HepG2 (cell line): ENCODE results near the gene GRAMD1B. TPM values are rescaled to one million over a fixed set of nuclear protein-coding genes. Genes with fewer than 3 reads are reported as not detected.

Experiments
- ATAC-seq: fragments of 200-7000 bp; cut with Tn5 transposase; 3 replicates; pipeline ENCODE4 v1.9.1; 2020; ENCODE audit warnings: mild to moderate bottlenecking, moderate library complexity
- BruUV-seq: library from RNA; stranded (reverse); fragments of 400-500 nt; replicated peaks from 2 replicates; lab custom pipeline; 2021; lab: Mats Ljungman, UMichigan
- CTCF ChIA-PET: fragments of 300-600 bp; formaldehyde crosslinking; extraction: SDS; loops from one replicate; lab custom pipeline; 2021; ENCODE audit warnings: low total read pairs, inconsistent platforms, low intra/inter-chr PET ratio; lab: Yijun Ruan, JAX
- POLR2A ChIA-PET: fragments of 350-600 bp; sonication (Branson Sonifier 250); formaldehyde crosslinking; loops from one replicate; lab custom pipeline; 2020; ENCODE audit warnings: antibody characterized with exemption, inconsistent platforms; lab: Yijun Ruan, JAX
- DNase-seq: peaks from one replicate; pipeline ENCODE4 v3.0.0-alpha.2; 2015; ENCODE audit warnings: low spot score
- FAIRE-seq: peaks from 3 replicates; lab custom pipeline; 2011; peaks lifted over from hg19 to GRCh38; lab: Jason Lieb, UNC
- H2AFZ ChIP-seq: one replicate; pipeline ENCODE4 v1.6.1; 2011; ENCODE audit warnings: low read length, inconsistent platforms
- H3K27ac ChIP-seq: fragments of 300-600 bp; 3 replicates; pipeline ENCODE4 v1.8.0; 2011; ENCODE audit warnings: mixed run types, mild to moderate bottlenecking, mixed read lengths, low read length, inconsistent platforms; ENCODE audit not compliant: insufficient read depth; ENCODE audit errors: extremely low read length
- H3K27me3 ChIP-seq, 2 experiments: fragments of 200-600 bp in 1 of 2; 2 replicates in 1 of 2; 3 replicates in 1 of 2; pipeline versions ENCODE4 v1.6.0 to v1.8.0; 2011; ENCODE audit warnings: low read length in 2 of 2, mild to moderate bottlenecking in 2 of 2, moderate library complexity in 2 of 2, inconsistent platforms in 1 of 2; ENCODE audit not compliant: insufficient read depth in 2 of 2, control insufficient read depth in 1 of 2
- H3K36me3 ChIP-seq, 2 experiments: fragments of 200-600 bp in 1 of 2; replicated peaks in 1 of 2; 2 replicates in 1 of 2; 3 replicates in 1 of 2; pipeline versions ENCODE4 v1.5.1 to v1.8.0; 2011; ENCODE audit warnings: low read length in 2 of 2, inconsistent platforms in 1 of 2; ENCODE audit not compliant: insufficient read depth in 2 of 2, control insufficient read depth in 1 of 2
- H3K4me1 ChIP-seq: 2 replicates; pipeline ENCODE4 v1.5.1; 2012; ENCODE audit warnings: low read length, inconsistent platforms; ENCODE audit not compliant: insufficient read depth
- H3K4me2 ChIP-seq: 2 replicates; pipeline ENCODE4 v1.6.0; 2011; ENCODE audit warnings: low read depth, low read length, inconsistent platforms
- H3K4me3 ChIP-seq, 3 experiments: fragments of 200-600 bp in 1 of 3; sonication (generic), shearing (Covaris generic) in 1 of 3; replicated peaks in 1 of 3; 2 replicates each; pipeline ENCODE4 v1.5.1; 2011 to 2016; ENCODE audit warnings: low read length in 3 of 3, inconsistent platforms in 2 of 3, low read depth in 2 of 3, mild to moderate bottlenecking in 2 of 3, control low read depth in 1 of 3, mixed read lengths in 1 of 3; ENCODE audit not compliant: insufficient read depth in 1 of 3
- H3K79me2 ChIP-seq: one replicate; pipeline ENCODE4 v1.6.1; 2011; ENCODE audit warnings: low read length, inconsistent platforms; ENCODE audit not compliant: insufficient read depth
- H3K9ac ChIP-seq: 2 replicates; pipeline ENCODE4 v1.6.0; 2011; ENCODE audit warnings: mild to moderate bottlenecking, low read depth, low read length, inconsistent platforms; ENCODE audit not compliant: insufficient read depth
- H3K9me3 ChIP-seq: 2 replicates; pipeline ENCODE4 v1.5.1; 2012; ENCODE audit warnings: mild to moderate bottlenecking, low read length
- H4K20me1 ChIP-seq: 2 replicates; pipeline ENCODE4 v1.6.0; 2011; ENCODE audit warnings: inconsistent platforms, mild to moderate bottlenecking, low read length, moderate library complexity; ENCODE audit not compliant: insufficient read depth
- CBX5 ChIP-seq: sonication (generic); formaldehyde crosslinking; IDR thresholded peaks from 2 replicates; pipeline ENCODE4 v1.4.0; 2020; ENCODE audit warnings: missing genetic modification reagents, borderline replicate concordance
- MYPOP ChIP-seq: sonication (generic); formaldehyde crosslinking; IDR thresholded peaks from 2 replicates; pipeline ENCODE4 v1.8.1; 2023; ENCODE audit warnings: mild to moderate bottlenecking, moderate library complexity, missing genetic modification reagents
- PRMT3 ChIP-seq: sonication (generic); formaldehyde crosslinking; IDR thresholded peaks from 2 replicates; pipeline ENCODE4 v1.8.1; 2022; ENCODE audit warnings: low read depth, mild to moderate bottlenecking, moderate library complexity, missing genetic modification reagents, borderline replicate concordance
- ZBTB1 ChIP-seq: sonication (generic); formaldehyde crosslinking; IDR thresholded peaks from 2 replicates; pipeline ENCODE4 v1.4.0; 2020; ENCODE audit warnings: missing genetic modification reagents, borderline replicate concordance
- ZNF619 ChIP-seq: sonication (generic); formaldehyde crosslinking; IDR thresholded peaks from 2 replicates; pipeline ENCODE4 v1.4.0; 2020; ENCODE audit warnings: mild to moderate bottlenecking, missing genetic modification reagents
- ZNF83 ChIP-seq: sonication (generic); formaldehyde crosslinking; IDR thresholded peaks from 2 replicates; pipeline ENCODE4 v1.4.0; 2020; ENCODE audit warnings: missing genetic modification reagents, mild to moderate bottlenecking, borderline replicate concordance
- WGBS: methylation state at CpG from one replicate; pipeline ENCODE4 v1.1.6; 2017; ENCODE audit warnings: low lambda C conversion rate; 5-methylcytosine and 5-hydroxymethylcytosine counted together
- in situ Hi-C: cut with HindIII; loops from 2 replicates; pipeline ENCODE4 v1.10.0; 2017; ENCODE audit warnings: low pct_unique_long_range_greater_than_20kb; ENCODE audit not compliant: extremely low pct_ligation_motif_present
- intact Hi-C: fragments of 100-400 bp; cut with micrococcal nuclease; formaldehyde crosslinking; loops from one replicate; pipeline ENCODE4 v1.10.0; 2022; ENCODE audit not compliant: unreplicated experiment
- polyA plus RNA-seq, 8 experiments: library from polyadenylated mRNA; depleted of rRNA in 3 of 8; stranded (reverse) in 7 of 8; unstranded in 1 of 8; fragments of >200 nt; fragmentation: Illumina TruSeq in 4 of 8; extraction: Trizol in 4 of 8; gene quantifications; 2 replicates each; pipeline versions ENCODE4 v1.2.1 to v1.2.3, GENCODE V29; 2011 to 2016; ENCODE audit warnings: low read depth in 4 of 8, missing spikeins in 1 of 8, mixed read lengths in 1 of 8; ENCODE audit not compliant: insufficient read depth in 1 of 8
- total RNA-seq, 5 experiments: library from RNA; depleted of rRNA; stranded (reverse); fragments of >200 nt; fragmentation: Illumina TruSeq; extraction: Trizol; gene quantifications; 2 replicates each; pipeline ENCODE4 v1.2.3, GENCODE V29; 2016; ENCODE audit warnings: low read depth in 1 of 5

Gene GRAMD1B
- total and polyA plus RNA-seq, 2 of the 13 experiments (the other 11 are each of a cell fraction or from before 2014, with no cell fraction given): 0.12 TPM; not detected in 1

GRCh38 chr11:123516238-123516637 lies 86.2 kb downstream of the GRAMD1B start:
- H3K36me3 ChIP-seq: no peaks in the 10 kb centered on the region
- DNase-seq (no peak), FAIRE-seq (no peak), ATAC-seq (no peak)
- 58% methylated on average over 4 of the region's 4 CpGs for WGBS
- no peak overlapping the region for H3K9ac ChIP-seq
- no peak overlapping the region for H2AFZ ChIP-seq
- intact Hi-C loops (no loop called here), in situ Hi-C loops (no loop called here)
- no TSS peak for BruUV-seq
- H3K4me2 ChIP-seq: no peak overlapping the region
- no peaks in the 10 kb centered on the region for H3K4me1 ChIP-seq
- POLR2A ChIA-PET: no interaction called here
- H4K20me1 ChIP-seq: no peaks in the 10 kb centered on the region
- CTCF ChIA-PET: no interaction called here
- H3K27ac ChIP-seq: no peak overlapping the region
- no peak for TF ChIP-seq ZBTB1 (CRISPR knock-in tag)
- no peak for TF ChIP-seq PRMT3 (CRISPR knock-in tag)
- peaks cover 5 to 30% of the 10 kb centered on the region in 2 experiments; a peak in 3 of 5 replicates for H3K27me3 ChIP-seq
- H3K9me3 ChIP-seq: no peaks in the 10 kb centered on the region
- H3K79me2 ChIP-seq: no peaks in the 10 kb centered on the region
- no peak overlapping the region for H3K4me3 ChIP-seq

- Histone ChIP-seq H3K4me2 (no peak overlapping the region), H4K20me1 (no peaks in the 10 kb centered on the region), H3K27me3 (peaks cover 5 to 30% of the 10 kb centered on the region in 2 experiments; a peak in 4 of 5 replicates), H3K4me3 (no peak overlapping the region), H3K36me3 (no peaks in the 10 kb centered on the region), H3K27ac (no peak overlapping the region), H3K4me1 (no peaks in the 10 kb centered on the region), H3K79me2 (no peaks in the 10 kb centered on the region), H3K9me3 (no peaks in the 10 kb centered on the region), H2AFZ (no peak overlapping the region), H3K9ac (no peak overlapping the region)
- TF ChIP-seq ZNF619: no peak
- no peak for TF ChIP-seq MYPOP (CRISPR knock-in tag)
- TF ChIP-seq ZNF83 (CRISPR knock-in tag): no peak
- TF ChIP-seq CBX5 (CRISPR knock-in tag): no peak
- ChIA-PET CTCF (no interaction called here), POLR2A (no interaction called here)
- 10% methylated on average over 15 of the region's 17 CpGs for WGBS
- DNase-seq: no peak
- intact Hi-C loops: no loop called here
- no peak for ATAC-seq
- no TSS peak for BruUV-seq
- FAIRE-seq: no peak
- in situ Hi-C loops: no loop called here
Measured at GRCh38 chr11:123517559-123518364, 87.7 kb downstream of the GRAMD1B start.
